Endometrial microvascular endothelial cells (primary cell): ENCODE data around the gene ULBP1. TPM values are rescaled to one million over a fixed set of nuclear protein-coding genes. Genes with fewer than 3 reads are reported as not detected.
"Not testable (repeated sequence)": the region's sequence is repeated elsewhere in the genome, so short reads cannot be mapped to it uniquely, and the experiment has no call there.

Experiments used
- in situ Hi-C: cut with HindIII; loops from 2 replicates; pipeline ENCODE4 v1.10.0; 2017; ENCODE audit warnings: low sequenced_read_pairs, low pct_unique_long_range_greater_than_20kb; ENCODE audit errors: inconsistent ontology term
- total RNA-seq: library from RNA; depleted of rRNA; stranded (reverse); fragments of >200 nt; gene quantifications from one replicate; pipeline ENCODE4 v1.2.3, GENCODE V29; 2015; ENCODE audit errors: inconsistent ontology term

The ULBP1 gene
- total RNA-seq, 1 donor from 2014 or later: 2.0 TPM

- in situ Hi-C loops: no loop called here
These were observed 32.2 kb upstream of the ULBP1 start for GRCh38 chr6:149931501-149931900.

GRCh38 chr6:149933036-149933435, 30.7 kb upstream of the ULBP1 start:
- in situ Hi-C loops: no loop called here

- in situ Hi-C loops: no loop called here
These were observed 30.3 kb upstream of the ULBP1 start for GRCh38 chr6:149933461-149933860.

GRCh38 chr6:149934249-149935156, 29.2 kb upstream of the ULBP1 start:
- in situ Hi-C loops: no loop called here

- in situ Hi-C loops: no loop called here
These were observed 28.5 kb upstream of the ULBP1 start for GRCh38 chr6:149935246-149935645.

GRCh38 chr6:149935668-149936067, 28.1 kb upstream of the ULBP1 start:
- in situ Hi-C loops: no loop called here

GRCh38 chr6:149936743-149937142, 27.0 kb upstream of the ULBP1 start:
- in situ Hi-C loops: no loop called here

GRCh38 chr6:149938013-149938570, 25.7 kb upstream of the ULBP1 start:
- in situ Hi-C loops: not testable (repeated sequence)

- in situ Hi-C loops: no loop called here
These were observed 25.0 kb upstream of the ULBP1 start for GRCh38 chr6:149938571-149939355.

- in situ Hi-C loops: no loop called here
These were observed 24.4 kb upstream of the ULBP1 start for GRCh38 chr6:149939356-149939648.

GRCh38 chr6:149939909-149940671, 23.7 kb upstream of the ULBP1 start:
- in situ Hi-C loops: no loop called here

- in situ Hi-C loops: no loop called here
These were observed 23.1 kb upstream of the ULBP1 start for GRCh38 chr6:149940672-149940982.

- in situ Hi-C loops: no loop called here
These were observed 21.9 kb upstream of the ULBP1 start, which contains the start of gene ULBP2 for GRCh38 chr6:149941583-149942460. Gene ULBP2 (plus strand): TSS chr6:149942014. CDS start chr6:149942073, 59 bp downstream.

- in situ Hi-C loops: no loop called here
These were observed 21.3 kb upstream of the ULBP1 start for GRCh38 chr6:149942461-149942829.

- in situ Hi-C loops: not testable (repeated sequence)
These were observed 20.4 kb upstream of the ULBP1 start for GRCh38 chr6:149943321-149943720.

- in situ Hi-C loops: not testable (repeated sequence)
These were observed 18.5 kb upstream of the ULBP1 start for GRCh38 chr6:149945276-149945675.

GRCh38 chr6:149946631-149947030, 17.1 kb upstream of the ULBP1 start:
- in situ Hi-C loops: not testable (repeated sequence)

- in situ Hi-C loops: not testable (repeated sequence)
These were observed 16.2 kb upstream of the ULBP1 start for GRCh38 chr6:149947533-149947932.
